NT2/D1 (cell line): ENCODE results near the gene S1PR2.
"Not testable (repeated sequence)": the region's sequence is repeated elsewhere in the genome, so short reads cannot be mapped to it uniquely, and the experiment has no call there.

Experiments
- DNase-seq: peaks from one replicate; pipeline ENCODE4 v3.0.0-alpha.2; 2011; ENCODE audit warnings: low read depth, low spot score
- H3K27me3 ChIP-seq: 2 replicates; pipeline ENCODE4 v1.6.0; 2011; ENCODE audit warnings: mild to moderate bottlenecking; ENCODE audit not compliant: insufficient read length, insufficient read depth
- H3K36me3 ChIP-seq: 2 replicates; pipeline ENCODE4 v1.6.1; 2011; ENCODE audit warnings: mild to moderate bottlenecking, low read length, mixed read lengths; ENCODE audit not compliant: insufficient read depth, insufficient read length
- H3K4me1 ChIP-seq: 2 replicates; pipeline ENCODE4 v1.5.1; 2011; ENCODE audit not compliant: insufficient read depth, insufficient read length
- H3K4me3 ChIP-seq: 2 replicates; pipeline ENCODE4 v1.5.1; 2011; ENCODE audit warnings: low read depth; ENCODE audit not compliant: insufficient read length
- H3K9ac ChIP-seq: 2 replicates; pipeline ENCODE4 v1.6.0; 2011; ENCODE audit warnings: low read depth; ENCODE audit not compliant: insufficient read length
- H3K9me3 ChIP-seq: 2 replicates; pipeline ENCODE4 v1.5.1; 2011; ENCODE audit warnings: mild to moderate bottlenecking, low read length; ENCODE audit not compliant: insufficient read depth
- SUZ12 ChIP-seq: IDR thresholded peaks from 2 replicates; pipeline ENCODE4 v1.6.1; 2011; ENCODE audit not compliant: insufficient read length, insufficient read depth; ENCODE audit errors: extremely low read depth
- YY1 ChIP-seq: IDR thresholded peaks from 2 replicates; pipeline ENCODE4 v1.6.1; 2011; ENCODE audit not compliant: insufficient read length, insufficient read depth
- ZNF274 ChIP-seq: IDR thresholded peaks from 2 replicates; pipeline ENCODE4 v1.6.1; 2011; ENCODE audit warnings: mild to moderate bottlenecking, low read depth, low read length

Gene S1PR2

DNA sequence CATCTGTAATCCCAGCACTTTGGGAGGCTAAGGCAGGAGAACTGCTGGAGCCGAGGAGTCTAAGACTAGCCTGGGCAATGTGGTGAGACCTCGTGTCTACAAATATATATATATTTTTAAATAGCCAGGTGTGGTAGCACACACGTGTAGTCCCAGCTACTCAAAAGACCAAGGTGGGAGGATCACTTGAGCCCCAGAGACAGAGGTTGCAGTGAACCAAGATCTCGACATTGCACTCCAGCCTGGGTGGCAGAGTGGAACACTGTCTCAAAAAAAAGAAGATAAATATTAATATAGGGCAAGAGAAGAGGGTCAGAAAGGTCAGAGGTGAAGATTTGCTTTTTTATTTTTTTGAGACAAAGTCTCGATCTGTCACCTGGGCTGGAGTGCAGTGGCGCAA lies 15.4 kb upstream of the S1PR2 start:
- Histone ChIP-seq H3K27me3 (no peaks in the 10 kb centered on the region), H3K9me3 (no peaks in the 10 kb centered on the region), H3K4me1 (peaks cover 13% of the 10 kb centered on the region), H3K9ac (no peak overlapping the region), H3K4me3 (no peak overlapping the region), H3K36me3 (no peaks in the 10 kb centered on the region)
- TF ChIP-seq SUZ12: no peak
- TF ChIP-seq ZNF274: no peak
- no peak for TF ChIP-seq YY1
- DNase-seq: no peak

DNA sequence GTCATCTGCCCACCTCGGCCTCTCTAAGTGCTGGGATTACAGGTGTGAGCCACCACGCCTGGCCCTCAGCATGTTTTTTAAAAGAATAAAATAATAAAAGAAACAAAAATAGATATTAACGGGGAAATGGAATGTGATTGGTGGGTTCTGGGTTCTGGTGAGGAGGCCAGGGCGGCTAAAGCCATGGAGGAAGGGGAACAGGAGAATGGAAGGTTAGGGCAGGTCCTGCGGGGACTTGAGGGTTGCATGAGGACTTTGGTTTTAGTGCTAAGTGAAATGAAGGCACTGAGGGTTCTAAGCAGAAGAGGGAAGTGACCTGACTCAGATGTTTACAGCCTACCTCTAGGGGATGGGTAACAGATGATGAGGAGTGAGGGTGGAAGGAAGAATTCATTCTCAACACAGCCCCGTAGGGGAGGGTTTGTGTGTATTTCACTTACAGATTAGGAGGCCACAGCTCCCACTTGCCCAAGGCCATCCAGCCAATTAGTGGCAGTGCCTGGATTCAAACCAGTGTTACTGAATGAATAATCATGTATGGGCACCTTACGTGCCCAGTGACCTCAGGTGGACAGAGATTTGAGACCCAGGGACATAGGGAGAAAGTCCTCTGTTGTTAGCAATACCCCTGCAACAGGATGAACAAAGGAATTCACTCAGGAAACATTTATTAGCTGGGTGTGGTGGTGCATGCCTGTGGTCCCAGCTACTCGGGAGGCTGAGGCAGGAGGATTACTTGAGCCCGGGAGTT lies 14.2 kb upstream of the S1PR2 start:
- peaks cover 13% of the 10 kb centered on the region for H3K4me1 ChIP-seq
- no peak overlapping the region for H3K4me3 ChIP-seq
- no peaks in the 10 kb centered on the region for H3K27me3 ChIP-seq
- DNase-seq: no peak
- TF ChIP-seq YY1 (no peak), SUZ12 (no peak), ZNF274 (no peak)
- no peaks in the 10 kb centered on the region for H3K36me3 ChIP-seq
- H3K9me3 ChIP-seq: no peaks in the 10 kb centered on the region
- no peak overlapping the region for H3K9ac ChIP-seq

DNA sequence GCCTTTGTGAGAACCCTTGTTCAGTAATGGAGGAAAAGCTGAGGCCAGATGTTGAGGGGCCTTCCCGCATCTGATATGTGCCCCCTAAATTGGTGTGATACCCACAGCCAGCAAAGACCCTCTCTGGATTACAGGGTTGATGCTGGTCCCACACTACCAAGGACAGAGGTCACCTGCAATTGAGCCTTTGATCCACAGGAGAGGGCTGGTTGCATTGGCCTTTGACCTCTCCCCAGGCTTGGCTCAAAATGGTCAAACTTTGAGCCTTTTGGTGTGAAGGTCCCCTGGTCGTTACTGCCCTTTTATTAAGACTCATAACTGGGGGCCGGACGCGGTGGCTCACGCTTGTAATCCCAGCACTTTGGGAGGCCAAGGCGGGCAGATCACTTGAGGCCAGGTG lies 12.5 kb upstream of the S1PR2 start:
- Histone ChIP-seq H3K4me3 (no peak overlapping the region), H3K9me3 (no peaks in the 10 kb centered on the region), H3K36me3 (no peaks in the 10 kb centered on the region), H3K27me3 (no peaks in the 10 kb centered on the region), H3K4me1 (peaks cover 13% of the 10 kb centered on the region), H3K9ac (no peak overlapping the region)
- DNase-seq: no peak
- TF ChIP-seq YY1 (no peak), ZNF274 (no peak), SUZ12 (no peak)

DNA sequence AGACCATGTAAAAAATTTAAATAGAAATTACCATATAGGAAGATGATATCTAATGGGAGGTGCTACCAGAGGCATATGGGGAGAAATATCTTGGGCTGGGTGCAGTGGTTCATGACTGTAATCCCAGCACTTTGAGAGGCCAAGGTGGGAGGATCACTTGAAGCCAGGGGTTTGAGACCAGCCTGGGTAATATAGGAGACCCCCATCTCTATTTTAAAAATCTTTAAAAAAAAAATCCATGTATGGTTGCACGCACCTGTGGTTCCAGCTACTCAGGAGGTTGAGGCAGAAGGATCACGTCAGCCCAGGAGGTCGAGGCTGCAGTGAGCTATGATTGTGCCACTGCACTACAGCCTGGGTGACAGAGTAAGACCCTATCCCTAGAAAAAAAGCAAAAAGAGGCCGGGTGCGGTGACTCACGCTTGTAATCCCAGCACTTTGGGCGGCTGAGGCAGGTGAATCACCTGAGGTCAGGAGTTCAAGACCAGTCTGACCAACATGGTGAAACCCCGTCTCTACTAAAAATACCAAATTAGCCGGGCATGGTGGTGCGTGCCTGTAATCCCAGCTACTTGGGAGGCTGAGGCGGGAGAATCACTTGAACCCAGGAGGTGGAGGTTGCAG lies 10.8 kb upstream of the S1PR2 start:
- not testable (repeated sequence) for H3K36me3 ChIP-seq, H3K27me3 ChIP-seq, H3K4me3 ChIP-seq, H3K9me3 ChIP-seq, DNase-seq, H3K9ac ChIP-seq
- H3K4me1 ChIP-seq: peaks cover 22% of the 10 kb centered on the region

DNA sequence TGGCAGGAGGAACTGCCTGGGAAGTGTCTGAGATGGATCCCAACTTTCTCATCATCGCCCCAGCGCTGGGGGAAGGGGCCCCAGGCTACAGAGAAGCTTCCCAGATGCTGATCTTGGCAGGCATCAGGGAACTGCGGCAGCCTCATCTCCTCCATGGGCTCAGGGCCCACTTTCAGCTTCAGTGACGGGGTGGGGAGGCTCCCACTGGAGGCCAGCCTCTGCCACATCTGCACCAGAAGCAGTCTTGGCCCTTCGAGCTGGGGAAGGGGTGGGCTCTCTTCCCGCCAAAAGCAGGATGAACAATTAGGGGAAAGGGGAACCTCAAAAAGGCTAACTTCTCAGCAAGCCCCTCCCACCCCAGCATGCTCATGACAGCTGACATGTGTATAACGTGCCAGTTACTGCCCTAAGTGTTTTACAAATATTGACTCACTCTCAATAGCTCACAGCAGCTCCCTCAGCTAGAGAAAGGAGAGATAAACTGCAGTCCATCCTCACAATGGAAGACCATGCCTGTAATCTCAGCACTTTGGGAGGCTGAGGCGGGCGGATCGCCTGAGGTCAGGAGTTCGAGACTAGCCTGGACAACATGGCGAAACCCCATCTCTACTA lies 7.1 kb upstream of the S1PR2 start:
- peaks cover 13% of the 10 kb centered on the region for H3K4me1 ChIP-seq
- no peak overlapping the region for H3K9ac ChIP-seq
- no peaks in the 10 kb centered on the region for H3K9me3 ChIP-seq
- H3K4me3 ChIP-seq: no peak overlapping the region
- no peaks in the 10 kb centered on the region for H3K27me3 ChIP-seq
- H3K36me3 ChIP-seq: no peaks in the 10 kb centered on the region
- DNase-seq: no peak
- TF ChIP-seq SUZ12 (no peak), YY1 (no peak), ZNF274 (no peak)

DNA sequence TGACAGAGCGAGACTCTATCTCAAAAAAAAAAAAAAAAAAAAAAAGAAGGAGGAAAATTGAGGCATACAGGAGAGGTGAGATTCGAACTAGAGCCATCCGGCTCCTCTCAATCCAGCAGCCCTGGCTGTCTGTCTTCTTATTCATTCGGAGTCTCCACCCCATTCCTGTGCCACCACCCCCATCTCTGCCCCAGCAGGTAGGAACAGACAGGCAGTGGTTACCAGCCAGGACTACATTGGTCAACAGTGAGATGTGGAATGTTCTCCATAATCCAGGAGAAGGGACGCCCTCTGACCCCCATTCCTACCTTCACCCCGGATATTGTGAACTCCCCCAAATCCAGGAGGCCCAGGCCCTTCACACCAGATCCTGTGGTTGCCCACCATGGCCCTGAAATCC lies 6.6 kb upstream of the S1PR2 start:
- TF ChIP-seq ZNF274 (no peak), YY1 (no peak), SUZ12 (no peak)
- no peaks in the 10 kb centered on the region for H3K27me3 ChIP-seq
- H3K4me1 ChIP-seq: peaks cover 11% of the 10 kb centered on the region
- H3K4me3 ChIP-seq: no peak overlapping the region
- no peak for DNase-seq
- H3K36me3 ChIP-seq: no peaks in the 10 kb centered on the region
- no peaks in the 10 kb centered on the region for H3K9me3 ChIP-seq
- H3K9ac ChIP-seq: no peak overlapping the region

DNA sequence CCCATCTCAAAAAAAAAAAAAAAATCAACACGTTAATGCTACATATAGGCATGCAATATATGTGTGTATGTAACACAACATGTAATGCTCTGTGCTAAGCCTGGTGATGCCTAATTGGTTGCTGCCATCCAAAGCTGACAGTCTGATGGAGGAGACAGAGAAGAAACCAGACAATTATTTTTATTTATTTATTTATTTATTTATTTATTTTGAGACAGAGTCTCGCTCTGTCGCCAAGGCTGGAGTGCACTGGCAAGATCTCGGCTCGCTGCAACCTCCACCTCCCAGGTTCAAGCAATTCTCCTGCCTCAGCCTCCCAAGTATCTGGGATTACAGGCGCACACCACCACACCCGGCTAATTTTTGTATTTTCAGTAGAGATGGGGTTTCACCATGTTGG lies 4.3 kb upstream of the S1PR2 start:
- not testable (repeated sequence) for H3K27me3 ChIP-seq, DNase-seq, H3K4me3 ChIP-seq, H3K9me3 ChIP-seq, H3K9ac ChIP-seq, H3K36me3 ChIP-seq
- H3K4me1 ChIP-seq: peaks cover 11% of the 10 kb centered on the region
